IPS DF 4.7 (cell line): ENCODE measurements around the gene SPATA19.

Experiments used
- DNase-seq: peaks from one replicate; pipeline ENCODE4 v3.0.0-alpha.2; 2013; ENCODE audit warnings: low spot score; ENCODE audit errors: extremely low read depth

The SPATA19 gene

DNA sequence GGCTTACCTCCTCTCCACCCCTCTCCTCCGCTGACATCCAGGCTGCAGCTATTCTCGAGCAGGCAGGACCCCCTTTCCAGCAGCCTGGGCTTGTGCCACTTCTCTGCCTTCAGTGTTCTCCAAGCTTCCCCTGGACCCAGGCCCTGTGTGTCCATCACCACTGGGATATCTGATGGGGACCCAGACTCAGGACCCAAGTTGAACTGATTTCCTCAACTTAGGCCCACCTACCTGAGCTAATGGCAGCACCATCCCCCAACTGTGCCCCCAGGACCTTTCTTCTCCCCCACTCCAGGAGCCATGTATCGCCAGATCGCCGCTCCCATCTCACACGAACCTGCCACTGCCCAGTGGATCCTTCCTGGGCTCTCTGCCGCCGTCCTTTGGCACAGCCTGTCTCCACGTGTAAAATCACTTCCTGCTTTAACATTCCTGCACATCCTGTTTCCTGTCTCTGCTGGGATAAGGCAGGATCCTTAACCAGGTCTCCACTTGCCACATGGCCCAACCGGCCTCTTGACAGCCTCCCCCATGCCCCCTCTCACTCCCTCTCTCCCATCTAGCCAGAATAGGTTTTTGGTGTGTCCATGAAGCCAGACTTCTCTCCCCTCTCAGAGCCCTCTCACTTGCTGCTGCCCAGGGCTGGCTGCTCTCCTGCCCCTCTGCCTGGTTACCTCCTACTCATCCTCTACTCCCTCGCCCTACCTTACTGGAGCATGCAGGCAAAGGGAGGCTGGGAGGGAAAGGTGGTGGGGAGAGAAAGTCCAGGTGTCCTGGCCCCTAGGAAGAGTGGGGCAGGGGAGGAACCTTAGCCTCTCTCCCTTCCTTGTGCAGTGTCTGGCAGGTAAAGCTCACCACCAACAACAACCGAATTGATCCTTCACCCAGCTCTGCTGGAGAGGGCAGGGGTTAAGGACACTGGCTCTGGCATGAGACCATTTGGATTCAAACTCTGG lies 9.4 kb downstream of the SPATA19 start:
- no peak for DNase-seq

GRCh38 chr11:133834682-133835592 lies 10.4 kb downstream of the SPATA19 start:
- DNase-seq: peak; percentile 60

GRCh38 chr11:133833898-133834681 lies 11.2 kb downstream of the SPATA19 start:
- DNase-seq: no peak

DNA sequence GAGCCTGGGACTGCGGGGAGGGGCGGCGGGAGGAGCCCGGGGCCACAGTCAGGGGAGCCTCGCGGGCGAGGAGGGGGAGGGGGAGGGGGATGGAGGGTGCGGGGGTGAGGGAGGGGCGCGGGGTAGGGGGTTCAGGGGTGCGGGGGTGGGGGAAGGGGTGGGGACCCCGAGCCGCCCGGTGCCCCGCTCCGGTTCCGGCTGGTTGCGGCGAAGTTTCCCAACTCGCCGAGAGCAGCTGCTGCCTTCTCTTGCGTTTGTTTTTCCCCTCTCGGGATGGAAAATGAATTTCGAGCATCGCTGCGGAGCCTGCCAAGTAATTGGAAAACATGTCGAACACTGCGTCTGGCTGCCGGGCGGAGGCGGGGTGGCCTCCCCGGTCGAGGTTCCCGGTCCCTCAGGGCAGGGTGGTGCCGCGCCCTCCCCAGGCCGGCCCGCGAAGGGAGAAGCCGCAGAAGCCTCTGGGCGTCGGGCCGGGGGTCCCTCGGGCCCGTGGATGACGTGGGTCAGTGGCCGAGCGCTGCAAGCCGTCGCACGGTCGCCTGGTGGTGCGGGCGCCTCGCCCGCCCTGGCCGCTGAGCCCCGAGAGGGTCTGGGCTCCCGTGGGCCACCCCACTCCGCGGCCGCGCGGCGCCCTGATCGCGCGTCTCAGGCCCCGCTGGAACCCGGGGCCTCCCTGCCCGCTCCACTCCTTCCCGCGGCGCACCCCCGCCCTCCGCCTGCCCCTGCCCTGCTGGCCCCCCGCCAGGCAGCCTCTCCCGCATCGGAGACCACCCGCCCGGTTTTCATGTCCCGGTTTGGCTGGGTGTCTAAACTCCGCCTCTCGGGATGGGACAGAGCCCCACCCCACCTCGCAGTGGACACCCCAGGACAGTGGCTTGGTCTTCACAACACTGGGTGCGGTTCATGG lies 12.1 kb downstream of the SPATA19 start:
- DNase-seq: no peak

DNA sequence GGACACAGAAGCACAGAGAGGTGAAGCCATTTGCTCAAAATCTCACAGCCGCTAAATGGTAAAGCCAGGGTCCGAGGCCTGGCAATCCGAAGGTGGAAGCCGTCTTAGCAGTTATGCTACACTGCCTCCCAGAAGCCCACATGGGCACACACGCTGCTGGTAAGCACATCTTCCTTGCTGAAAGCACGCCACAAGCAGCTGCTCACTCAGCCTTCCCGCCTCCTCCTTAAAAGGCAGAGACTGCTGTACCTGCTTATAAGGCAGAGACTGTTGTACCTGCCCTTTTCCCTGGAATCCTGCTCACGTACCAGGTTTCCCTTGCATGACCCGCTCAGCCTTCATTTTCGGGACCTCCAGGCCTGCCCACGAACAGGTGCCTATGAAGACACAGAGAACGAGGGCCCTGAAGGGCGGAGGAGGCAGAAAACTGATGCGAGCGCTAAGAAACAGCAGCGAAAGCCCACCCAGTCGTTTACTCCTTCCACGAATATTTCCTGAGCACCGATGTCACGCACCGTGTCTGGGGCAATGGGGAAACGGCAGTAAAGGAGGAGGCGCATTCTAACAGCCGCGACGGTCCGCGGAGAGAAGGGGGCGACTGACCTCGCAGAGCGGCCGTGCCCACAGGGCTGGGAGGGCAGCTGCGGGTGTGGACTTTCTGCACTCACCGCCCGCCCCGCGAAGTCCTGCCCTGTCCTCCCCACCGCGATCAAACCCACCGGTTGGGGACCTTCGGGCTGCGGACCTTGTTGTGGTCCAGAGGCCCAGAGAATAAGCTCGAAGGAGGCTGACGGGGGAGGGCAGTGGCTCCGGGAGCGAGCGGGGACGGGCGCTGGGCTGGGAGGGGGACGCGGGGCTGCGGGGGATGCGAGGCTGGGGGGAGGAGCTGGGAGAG lies 13.0 kb downstream of the SPATA19 start:
- DNase-seq: no peak

- DNase-seq: no peak
Observed at GRCh38 chr11:133830931-133831907, 14.1 kb downstream of the SPATA19 start.

GRCh38 chr11:133829566-133829965 lies 15.7 kb downstream of the SPATA19 start:
- DNase-seq: no peak

- DNase-seq: no peak
Observed at GRCh38 chr11:133828871-133829270, 16.4 kb downstream of the SPATA19 start.

DNA sequence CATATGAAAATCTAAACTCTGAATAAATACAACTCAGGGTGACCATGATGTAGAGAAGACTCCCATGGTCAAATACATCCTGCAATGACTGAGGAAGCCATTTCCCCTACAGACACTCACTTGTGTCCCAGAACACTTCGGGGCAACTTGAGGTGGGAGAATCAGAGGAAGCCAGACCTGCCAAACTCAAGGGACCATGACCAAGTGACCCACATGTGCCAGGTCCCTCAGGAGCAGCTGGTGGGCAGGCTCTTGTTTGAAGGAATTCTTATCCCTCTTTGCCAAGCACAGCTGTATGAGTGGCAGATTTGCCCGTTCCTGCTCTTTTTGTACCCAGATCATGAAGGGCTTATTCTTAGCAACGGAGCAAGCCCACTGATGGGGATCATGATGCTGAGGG lies 17.8 kb downstream of the SPATA19 start:
- no peak for DNase-seq

- DNase-seq: no peak
Observed at GRCh38 chr11:133826866-133827265, 18.4 kb downstream of the SPATA19 start.

DNA sequence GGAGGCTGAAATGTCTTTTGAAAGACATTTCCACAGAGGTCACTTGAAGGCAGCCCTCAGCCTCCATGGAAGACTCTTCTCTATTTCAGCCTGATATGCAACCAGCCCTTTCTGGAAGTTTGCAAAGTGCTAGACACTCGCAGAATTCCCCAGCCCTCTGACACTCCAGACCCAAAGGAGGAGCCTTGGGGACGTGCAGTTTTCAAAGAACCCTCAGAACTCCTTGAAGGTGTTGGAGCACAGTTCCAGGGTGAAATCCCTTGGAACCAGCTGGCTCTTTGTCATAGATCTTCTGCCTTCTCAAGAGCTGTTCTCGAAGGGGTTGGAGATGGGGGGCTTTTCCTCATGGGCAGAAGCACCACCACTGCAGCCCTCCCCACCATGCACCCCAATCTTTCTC lies 19.6 kb downstream of the SPATA19 start:
- DNase-seq: no peak

GRCh38 chr11:133825156-133825555 lies 20.2 kb downstream of the SPATA19 start:
- no peak for DNase-seq

GRCh38 chr11:133824593-133824992 lies 20.7 kb downstream of the SPATA19 start:
- no peak for DNase-seq

DNA sequence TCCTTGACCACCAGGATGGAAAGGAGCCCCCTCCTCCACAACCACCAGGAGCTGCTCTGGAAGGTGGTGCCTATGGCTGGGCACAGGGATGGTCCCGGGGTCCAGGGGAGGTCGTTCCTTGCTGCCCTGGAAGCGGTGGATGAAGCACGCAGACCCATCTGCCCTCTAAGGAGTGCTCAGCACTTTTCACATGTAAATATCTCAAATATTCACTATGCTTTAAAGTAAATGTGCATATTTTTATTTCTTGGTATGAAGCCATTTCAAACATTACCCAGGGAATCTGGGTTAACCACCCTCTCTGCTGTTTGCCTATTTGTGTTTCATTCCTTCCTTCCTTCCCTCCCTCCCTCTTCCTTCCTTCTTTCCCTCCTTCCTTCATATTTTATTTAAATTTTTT lies 21.7 kb downstream of the SPATA19 start:
- no peak for DNase-seq

- no peak for DNase-seq
Observed at GRCh38 chr11:133823211-133823610, 22.1 kb downstream of the SPATA19 start.

GRCh38 chr11:133821776-133822175 lies 23.5 kb downstream of the SPATA19 start:
- peak; percentile 56 for DNase-seq

DNA sequence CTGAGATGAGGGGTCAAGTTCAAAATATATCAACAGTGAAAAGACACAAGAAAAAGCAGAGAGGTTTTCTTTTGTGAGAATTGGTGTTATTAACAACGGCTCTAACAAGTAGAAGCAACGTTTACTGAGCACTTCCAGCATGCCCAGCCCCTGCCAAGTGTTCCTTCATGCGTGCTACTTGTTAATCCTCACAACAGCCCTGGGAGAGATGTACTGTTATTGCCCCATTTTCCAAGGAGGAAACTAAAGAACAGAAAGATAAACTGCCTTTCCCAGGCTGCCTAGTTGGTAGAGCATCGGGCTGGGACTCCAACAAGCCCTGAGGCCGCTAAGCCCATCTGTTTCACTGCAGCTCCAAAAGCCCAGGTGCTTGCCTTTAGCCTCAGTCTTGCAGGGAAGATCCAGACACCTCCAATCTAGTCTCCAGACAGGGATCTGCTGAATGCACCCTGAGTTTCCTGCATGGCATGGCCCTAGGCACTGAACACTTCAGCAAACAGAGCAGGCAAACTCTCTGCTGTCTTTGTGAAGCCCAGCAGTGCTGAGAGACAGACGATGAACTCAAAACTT lies 25.5 kb downstream of the SPATA19 start:
- DNase-seq: no peak

DNA sequence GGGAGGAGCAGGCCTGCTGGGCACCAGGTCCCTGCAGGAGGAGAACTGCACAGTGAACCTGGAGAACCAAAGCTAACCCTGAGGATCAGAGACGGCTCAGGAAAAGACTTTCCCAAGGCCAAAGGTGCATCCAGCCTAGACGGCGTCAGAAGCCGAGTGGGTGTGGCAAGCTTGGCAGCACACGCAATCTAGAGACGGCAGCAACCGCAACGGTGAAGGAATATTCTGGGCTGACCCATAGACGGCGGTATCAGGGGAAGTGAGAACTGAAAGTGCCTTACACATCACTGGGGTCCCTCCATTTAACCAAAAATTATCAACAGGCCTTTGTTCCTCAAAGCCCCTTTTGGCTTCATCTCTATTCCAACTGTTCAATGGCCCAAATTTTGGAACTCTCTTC lies 26.2 kb downstream of the SPATA19 start:
- DNase-seq: no peak
